ENCODE data around the gene GSTM2. TPM values are rescaled to one million over a fixed set of nuclear protein-coding genes. Genes with fewer than 3 reads are reported as not detected.
"Not testable (repeated sequence)": the region's sequence is repeated elsewhere in the genome, so short reads cannot be mapped to it uniquely, and the experiment has no call there.

GSTM2 gene
- polyA plus RNA-seq, 3 donors, result 195 to 277 (median 231) TPM

- DNase-seq, result no peak
Observed at GRCh38 chr1:109669246-109669948, 1.5 kb downstream of the GSTM2 start.

- DNase-seq, result not testable (repeated sequence)
Observed at GRCh38 chr1:109669949-109670302, 2.1 kb downstream of the GSTM2 start.

GRCh38 chr1:109671067-109671466, 3.2 kb downstream of the GSTM2 start:
- no peak for DNase-seq

GRCh38 chr1:109673861-109674260, 6.0 kb downstream of the GSTM2 start:
- DNase-seq, result not testable (repeated sequence)

- DNase-seq, result not testable (repeated sequence)
Observed at GRCh38 chr1:109676683-109677381, 9.0 kb downstream of the GSTM2 start.

GRCh38 chr1:109677459-109677858, 9.6 kb downstream of the GSTM2 start:
- DNase-seq, result no peak

GRCh38 chr1:109678637-109679036, 10.8 kb downstream of the GSTM2 start:
- DNase-seq, result not testable (repeated sequence)

- not testable (repeated sequence) for DNase-seq
Observed at GRCh38 chr1:109684777-109685176, 16.9 kb downstream of the GSTM2 start.

GRCh38 chr1:109685399-109685798, 17.5 kb downstream of the GSTM2 start:
- DNase-seq, result not testable (repeated sequence)

GRCh38 chr1:109685890-109686289, 18.0 kb downstream of the GSTM2 start:
- DNase-seq, result not testable (repeated sequence)

- not testable (repeated sequence) for DNase-seq
Observed at GRCh38 chr1:109687109-109687508, 19.3 kb downstream of the GSTM2 start.

- DNase-seq, result peak; percentile 79
Observed at GRCh38 chr1:109687641-109688499, 20.0 kb downstream of the GSTM2 start, which contains the start of gene GSTM1. Gene GSTM1, plus strand, starts transcription at chr1:109687817. Its CDS starts 57 bp downstream, at chr1:109687874.

- DNase-seq, result no peak
Observed at GRCh38 chr1:109689844-109690405, 22.1 kb downstream of the GSTM2 start.

- no peak for DNase-seq
Observed at GRCh38 chr1:109691759-109692158, 23.9 kb downstream of the GSTM2 start.

GRCh38 chr1:109694400-109694799, 26.5 kb downstream of the GSTM2 start:
- not testable (repeated sequence) for DNase-seq

- not testable (repeated sequence) for DNase-seq
Observed at GRCh38 chr1:109695138-109695537, 27.3 kb downstream of the GSTM2 start.

GRCh38 chr1:109697066-109697465, 29.2 kb downstream of the GSTM2 start:
- DNase-seq, result no peak

- not testable (repeated sequence) for DNase-seq
Observed at GRCh38 chr1:109697861-109698260, 30.0 kb downstream of the GSTM2 start.

GRCh38 chr1:109702940-109703339, 35.1 kb downstream of the GSTM2 start:
- not testable (repeated sequence) for DNase-seq

- no peak for DNase-seq
Observed at GRCh38 chr1:109704173-109704572, 36.3 kb downstream of the GSTM2 start.

GRCh38 chr1:109705411-109705810, 37.6 kb downstream of the GSTM2 start:
- no peak for DNase-seq

GRCh38 chr1:109708949-109709348, 41.1 kb downstream of the GSTM2 start:
- not testable (repeated sequence) for DNase-seq
